Measurements from ENCODE around the gene YJEFN3. TPM values are rescaled to one million over a fixed set of nuclear protein-coding genes. Genes with fewer than 3 reads are reported as not detected.

The YJEFN3 gene
- total and polyA plus RNA-seq, 7 donors: 1.00 to 2.9 (median 1.4) TPM

DNA sequence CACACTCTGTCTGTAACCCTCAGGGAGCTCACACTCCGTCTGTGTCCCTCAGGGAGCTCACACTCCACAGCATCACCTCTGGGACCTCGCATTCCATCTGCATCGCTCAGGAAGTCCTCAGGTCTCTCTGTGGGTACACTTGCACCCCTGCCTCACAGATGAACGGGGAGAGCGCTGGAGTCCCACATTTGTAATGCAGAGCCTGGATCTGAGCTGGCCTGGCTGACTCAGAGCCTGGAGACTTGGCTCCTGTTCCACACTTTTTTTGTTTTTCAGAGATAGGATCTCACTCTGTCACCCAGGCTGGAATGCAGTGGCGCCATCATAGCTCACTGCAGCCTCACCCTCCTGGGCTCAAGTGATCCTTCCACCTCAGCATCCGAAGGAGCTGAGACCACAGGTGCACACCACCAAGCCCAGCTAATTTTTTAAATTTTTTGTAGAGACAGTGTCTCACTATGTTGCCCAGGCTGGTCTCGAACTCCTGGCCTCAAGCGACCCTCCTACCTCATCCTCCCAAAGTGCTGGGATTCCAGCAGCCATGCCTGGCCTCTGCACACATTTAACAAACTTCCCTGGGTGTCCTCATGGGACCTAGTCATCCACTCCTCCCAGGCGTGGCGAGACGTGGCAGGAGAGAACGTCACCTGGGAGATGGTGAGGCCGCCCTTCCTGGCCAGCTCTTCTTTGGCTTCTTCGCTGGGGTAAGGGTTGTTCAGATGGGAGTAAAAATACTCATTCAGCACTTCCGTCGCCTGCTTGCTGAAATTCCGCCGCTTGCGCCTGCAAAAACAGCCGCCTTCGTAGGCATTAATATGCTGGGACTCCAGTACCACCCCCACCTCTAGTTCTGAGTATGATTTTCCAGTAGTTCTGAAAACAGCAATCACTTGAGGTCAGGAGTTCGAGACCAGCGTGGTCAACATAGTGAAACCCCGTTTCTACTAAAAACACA is 40.4 kb downstream of the YJEFN3 start:
- no peak for DNase-seq
- WGBS, 3 donors: 89 to 94% (median 92%) methylated on average over 24 to 25 of the region's 25 CpGs
- no peaks in the 10 kb centered on the region for H3K27me3 ChIP-seq (ENCODE audit: insufficient read depth in 3 of 3, low read length in 2 of 3)
- no peak overlapping the region for H3K27ac ChIP-seq
- H3K9me3 ChIP-seq: no peaks in the 10 kb centered on the region
- H3K4me3 ChIP-seq: no peak overlapping the region
- TF ChIP-seq, protein P1, sequence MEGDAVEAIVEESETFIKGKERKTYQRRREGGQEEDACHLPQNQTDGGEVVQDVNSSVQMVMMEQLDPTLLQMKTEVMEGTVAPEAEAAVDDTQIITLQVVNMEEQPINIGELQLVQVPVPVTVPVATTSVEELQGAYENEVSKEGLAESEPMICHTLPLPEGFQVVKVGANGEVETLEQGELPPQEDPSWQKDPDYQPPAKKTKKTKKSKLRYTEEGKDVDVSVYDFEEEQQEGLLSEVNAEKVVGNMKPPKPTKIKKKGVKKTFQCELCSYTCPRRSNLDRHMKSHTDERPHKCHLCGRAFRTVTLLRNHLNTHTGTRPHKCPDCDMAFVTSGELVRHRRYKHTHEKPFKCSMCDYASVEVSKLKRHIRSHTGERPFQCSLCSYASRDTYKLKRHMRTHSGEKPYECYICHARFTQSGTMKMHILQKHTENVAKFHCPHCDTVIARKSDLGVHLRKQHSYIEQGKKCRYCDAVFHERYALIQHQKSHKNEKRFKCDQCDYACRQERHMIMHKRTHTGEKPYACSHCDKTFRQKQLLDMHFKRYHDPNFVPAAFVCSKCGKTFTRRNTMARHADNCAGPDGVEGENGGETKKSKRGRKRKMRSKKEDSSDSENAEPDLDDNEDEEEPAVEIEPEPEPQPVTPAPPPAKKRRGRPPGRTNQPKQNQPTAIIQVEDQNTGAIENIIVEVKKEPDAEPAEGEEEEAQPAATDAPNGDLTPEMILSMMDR (IDR thresholded peaks at IDR 0.05): no peak
- no peaks in the 10 kb centered on the region for H3K36me3 ChIP-seq (ENCODE audit: insufficient read depth in 1 of 2, low read depth in 1 of 2)
- intact Hi-C loops (cut with DNase I): no loop called here
- no peak for ATAC-seq
- H3K4me1 ChIP-seq: no peaks in the 10 kb centered on the region

GRCh38 chr19:19570571-19570970 is 41.9 kb downstream of the YJEFN3 start:
- Histone ChIP-seq H3K4me3 (no peak overlapping the region), H3K27ac (no peak overlapping the region), H3K9me3 (no peaks in the 10 kb centered on the region), H3K4me1 (no peaks in the 10 kb centered on the region), H3K36me3 (ENCODE audit: insufficient read depth in 1 of 2, low read depth in 1 of 2) (no peaks in the 10 kb centered on the region), H3K27me3 (ENCODE audit: insufficient read depth in 3 of 3, low read length in 2 of 3) (no peaks in the 10 kb centered on the region)
- intact Hi-C loops (cut with DNase I): no loop called here
- TF ChIP-seq, protein P1 (IDR thresholded peaks at IDR 0.05): no peak
- ATAC-seq: no peak
- 71 to 76% (median 76%) methylated on average over 10 of the region's 10 CpGs for WGBS, 3 donors
- no peak for DNase-seq

- DNase-seq: no peak
- WGBS, 3 donors: 81 to 87% (median 83%) methylated on average over 11 of the region's 11 CpGs
Measured at GRCh38 chr19:19571071-19571786, 42.5 kb downstream of the YJEFN3 start.

GRCh38 chr19:19575411-19575810 is 46.7 kb downstream of the YJEFN3 start:
- Histone ChIP-seq H3K27ac (no peak overlapping the region), H3K9me3 (no peaks in the 10 kb centered on the region), H3K27me3 (ENCODE audit: insufficient read depth in 3 of 3, low read length in 2 of 3) (no peaks in the 10 kb centered on the region), H3K36me3 (ENCODE audit: insufficient read depth in 1 of 2, low read depth in 1 of 2) (no peaks in the 10 kb centered on the region), H3K4me1 (no peaks in the 10 kb centered on the region), H3K4me3 (no peak overlapping the region)
- TF ChIP-seq, protein P1 (IDR thresholded peaks at IDR 0.05): no peak
- ATAC-seq: no peak
- intact Hi-C loops (cut with DNase I): no loop called here
- no peak for DNase-seq
- 75 to 80% (median 77%) methylated on average over 6 of the region's 6 CpGs for WGBS, 3 donors

More at GRCh38 chr19:19571071-19571786, 42.5 kb downstream of the YJEFN3 start:
- H3K36me3 ChIP-seq (ENCODE audit: insufficient read depth in 1 of 2, low read depth in 1 of 2): no peaks in the 10 kb centered on the region
- H3K4me1 ChIP-seq: no peaks in the 10 kb centered on the region
- TF ChIP-seq, protein P1 (IDR thresholded peaks at IDR 0.05): no peak
- H3K27ac ChIP-seq: no peak overlapping the region
- no peak for ATAC-seq
- no peaks in the 10 kb centered on the region for H3K27me3 ChIP-seq (ENCODE audit: insufficient read depth in 3 of 3, low read length in 2 of 3)
- intact Hi-C loops (cut with DNase I): no loop called here
- no peaks in the 10 kb centered on the region for H3K9me3 ChIP-seq
- H3K4me3 ChIP-seq: no peak overlapping the region

Data from psoas muscle (tissue), 8 donors.